Measurements from ENCODE around the gene TMEM108. TPM values are rescaled to one million over a fixed set of nuclear protein-coding genes. Genes with fewer than 3 reads are reported as not detected.

TMEM108 gene
- total RNA-seq, 4 donors from 2014 or later = 0.70 to 4.0 (median 1.4) TPM

GRCh38 chr3:133074977-133075376 is 36.8 kb downstream of the TMEM108 start:
- no peaks in the 10 kb centered on the region for H3K9me3 ChIP-seq
- H3K27ac ChIP-seq = no peak overlapping the region
- DNase-seq (ENCODE audit: low spot score in 2 of 2) = no peak
- no peaks in the 10 kb centered on the region for H3K36me3 ChIP-seq
- WGBS = 74% methylated on average over 4 of the region's 4 CpGs
- no peaks in the 10 kb centered on the region for H3K27me3 ChIP-seq
- no peaks in the 10 kb centered on the region for H3K4me1 ChIP-seq
- H3K4me3 ChIP-seq = no peak overlapping the region
- no peak for TF ChIP-seq POLR2AphosphoS5 (IDR thresholded peaks at IDR 0.05)
- no peak for TF ChIP-seq POLR2A (IDR thresholded peaks at IDR 0.05)
- TF ChIP-seq CTCF (IDR thresholded peaks at IDR 0.05) = no peak
- TF ChIP-seq EP300 (IDR thresholded peaks at IDR 0.05) = no peak

GRCh38 chr3:133077688-133078087 is 39.5 kb downstream of the TMEM108 start:
- Histone ChIP-seq H3K4me1 (no peaks in the 10 kb centered on the region), H3K27me3 (no peaks in the 10 kb centered on the region), H3K27ac (no peak overlapping the region), H3K9me3 (no peaks in the 10 kb centered on the region), H3K4me3 (no peak overlapping the region), H3K36me3 (no peaks in the 10 kb centered on the region)
- WGBS = 32% methylated on average over 3 of the region's 3 CpGs
- TF ChIP-seq CTCF (IDR thresholded peaks at IDR 0.05) = no peak
- no peak for TF ChIP-seq POLR2AphosphoS5 (IDR thresholded peaks at IDR 0.05)
- no peak for TF ChIP-seq POLR2A (IDR thresholded peaks at IDR 0.05)
- TF ChIP-seq EP300 (IDR thresholded peaks at IDR 0.05) = no peak
- DNase-seq (ENCODE audit: low spot score in 2 of 2) = no peak

- H3K27me3 ChIP-seq = no peaks in the 10 kb centered on the region
- 79% methylated on average over 3 of the region's 3 CpGs for WGBS
- H3K4me3 ChIP-seq = no peak overlapping the region
- no peak for DNase-seq (ENCODE audit: low spot score in 2 of 2)
- no peak overlapping the region for H3K27ac ChIP-seq
- no peaks in the 10 kb centered on the region for H3K4me1 ChIP-seq
- H3K36me3 ChIP-seq = no peaks in the 10 kb centered on the region
- no peaks in the 10 kb centered on the region for H3K9me3 ChIP-seq
- TF ChIP-seq POLR2AphosphoS5 (IDR thresholded peaks at IDR 0.05) = no peak
- no peak for TF ChIP-seq EP300 (IDR thresholded peaks at IDR 0.05)
Measured at GRCh38 chr3:133079621-133080020, 41.4 kb downstream of the TMEM108 start.

GRCh38 chr3:133081016-133081415 is 42.8 kb downstream of the TMEM108 start:
- H3K9me3 ChIP-seq = no peaks in the 10 kb centered on the region
- WGBS = 94% methylated on average over 7 of the region's 7 CpGs

GRCh38 chr3:133083395-133083794 is 45.2 kb downstream of the TMEM108 start:
- DNase-seq (ENCODE audit: low spot score in 2 of 2) = no peak
- no peak overlapping the region for H3K4me3 ChIP-seq
- H3K4me1 ChIP-seq = no peaks in the 10 kb centered on the region
- H3K27ac ChIP-seq = no peak overlapping the region
- 11% methylated on average over 1 of the region's 1 CpG for WGBS
- no peak for TF ChIP-seq CTCF (IDR thresholded peaks at IDR 0.05)
- TF ChIP-seq POLR2A (IDR thresholded peaks at IDR 0.05) = no peak
- no peak for TF ChIP-seq EP300 (IDR thresholded peaks at IDR 0.05)
- TF ChIP-seq POLR2AphosphoS5 (IDR thresholded peaks at IDR 0.05) = no peak
- no peaks in the 10 kb centered on the region for H3K27me3 ChIP-seq
- no peaks in the 10 kb centered on the region for H3K9me3 ChIP-seq
- no peaks in the 10 kb centered on the region for H3K36me3 ChIP-seq

More at GRCh38 chr3:133081016-133081415, 42.8 kb downstream of the TMEM108 start:
- H3K4me3 ChIP-seq = no peak overlapping the region
- DNase-seq (ENCODE audit: low spot score in 2 of 2) = no peak
- H3K36me3 ChIP-seq = no peaks in the 10 kb centered on the region
- H3K27me3 ChIP-seq = no peaks in the 10 kb centered on the region
- H3K27ac ChIP-seq = no peak overlapping the region
- TF ChIP-seq POLR2A (IDR thresholded peaks at IDR 0.05) = no peak
- TF ChIP-seq EP300 (IDR thresholded peaks at IDR 0.05) = no peak
- no peak for TF ChIP-seq POLR2AphosphoS5 (IDR thresholded peaks at IDR 0.05)
- no peak for TF ChIP-seq CTCF (IDR thresholded peaks at IDR 0.05)
- H3K4me1 ChIP-seq = no peaks in the 10 kb centered on the region

GRCh38 chr3:133089906-133090485 is 51.8 kb downstream of the TMEM108 start:
- H3K36me3 ChIP-seq = no peaks in the 10 kb centered on the region

More at GRCh38 chr3:133089906-133090485, 51.8 kb downstream of the TMEM108 start:
- WGBS = 56% methylated on average over 2 of the region's 2 CpGs
- H3K9me3 ChIP-seq = no peaks in the 10 kb centered on the region
- H3K27ac ChIP-seq = no peak overlapping the region
- TF ChIP-seq CTCF (IDR thresholded peaks at IDR 0.05) (no peak), POLR2AphosphoS5 (IDR thresholded peaks at IDR 0.05) (no peak), POLR2A (IDR thresholded peaks at IDR 0.05) (no peak), EP300 (IDR thresholded peaks at IDR 0.05) (no peak)
- no peaks in the 10 kb centered on the region for H3K4me1 ChIP-seq
- H3K4me3 ChIP-seq = no peak overlapping the region
- no peak for DNase-seq (ENCODE audit: low spot score in 2 of 2)
- no peaks in the 10 kb centered on the region for H3K27me3 ChIP-seq

Data from suprapubic skin (tissue), 4 donors.